ENCODE results near the gene MRPL51. TPM values are rescaled to one million over a fixed set of nuclear protein-coding genes. Genes with fewer than 3 reads are reported as not detected.
"Not testable (repeated sequence)": the region's sequence is repeated elsewhere in the genome, so short reads cannot be mapped to it uniquely, and the experiment has no call there.

The MRPL51 gene
- total RNA-seq, 3 donors from 2014 or later, result 119 to 143 (median 136) TPM

GRCh38 chr12:6489449-6489848, 3.6 kb downstream of the MRPL51 start:
- no peaks in the 10 kb centered on the region for H3K36me3 ChIP-seq (ENCODE audit: low read depth)
- no peak overlapping the region for H3K4me3 ChIP-seq
- no peak for TF ChIP-seq CTCF (IDR thresholded peaks at IDR 0.05)
- ATAC-seq (no peak), DNase-seq (no peak)
- intact Hi-C loops (cut with DNase I, micrococcal nuclease), result no loop called here
- H3K4me1 ChIP-seq (ENCODE audit: low read depth), result peaks cover 6% of the 10 kb centered on the region
- no peaks in the 10 kb centered on the region for H3K9me3 ChIP-seq

GRCh38 chr12:6488240-6488639, 4.8 kb downstream of the MRPL51 start:
- TF ChIP-seq CTCF (IDR thresholded peaks at IDR 0.05), result no peak
- DNase-seq (no peak), ATAC-seq (no peak)
- Histone ChIP-seq H3K4me1 (ENCODE audit: low read depth) (peaks cover 4% of the 10 kb centered on the region), H3K36me3 (ENCODE audit: low read depth) (no peaks in the 10 kb centered on the region), H3K9me3 (no peaks in the 10 kb centered on the region), H3K4me3 (no peak overlapping the region)
- intact Hi-C loops (cut with DNase I, micrococcal nuclease), result no loop called here

GRCh38 chr12:6478416-6478815, 14.6 kb downstream of the MRPL51 start:
- Histone ChIP-seq H3K36me3 (ENCODE audit: low read depth) (no peaks in the 10 kb centered on the region), H3K9me3 (no peaks in the 10 kb centered on the region), H3K4me3 (no peak overlapping the region), H3K4me1 (ENCODE audit: low read depth) (no peaks in the 10 kb centered on the region)
- DNase-seq (no peak), ATAC-seq (no peak)
- intact Hi-C loops (cut with DNase I, micrococcal nuclease), result no loop called here
- TF ChIP-seq CTCF (IDR thresholded peaks at IDR 0.05), result no peak

- intact Hi-C loops (cut with DNase I, micrococcal nuclease); H3K9me3 ChIP-seq; H3K4me3 ChIP-seq; H3K4me1 ChIP-seq (ENCODE audit: low read depth); DNase-seq; H3K36me3 ChIP-seq (ENCODE audit: low read depth); ATAC-seq: not testable (repeated sequence)
These were observed 15.3 kb downstream of the MRPL51 start for GRCh38 chr12:6477601-6478377.

- no peak for ATAC-seq
- no peaks in the 10 kb centered on the region for H3K4me1 ChIP-seq (ENCODE audit: low read depth)
These were observed 16.6 kb downstream of the MRPL51 start for GRCh38 chr12:6476489-6476888.

GRCh38 chr12:6475233-6475975, 17.7 kb downstream of the MRPL51 start:
- DNase-seq; H3K4me3 ChIP-seq; H3K36me3 ChIP-seq (ENCODE audit: low read depth); ATAC-seq; intact Hi-C loops (cut with DNase I, micrococcal nuclease); H3K4me1 ChIP-seq (ENCODE audit: low read depth); H3K9me3 ChIP-seq: not testable (repeated sequence)

More at GRCh38 chr12:6476489-6476888, 16.6 kb downstream of the MRPL51 start:
- Histone ChIP-seq H3K36me3 (ENCODE audit: low read depth) (no peaks in the 10 kb centered on the region), H3K4me3 (no peak overlapping the region), H3K9me3 (no peaks in the 10 kb centered on the region)
- intact Hi-C loops (cut with DNase I, micrococcal nuclease), result no loop called here
- no peak for DNase-seq
- TF ChIP-seq CTCF (IDR thresholded peaks at IDR 0.05), result no peak

Data from mucosa of descending colon (tissue), 3 donors.